DOHH2 (cell line): Measurements from ENCODE around the gene ORAI3.

Experiments
- CTCF ChIP-seq: fragments of 200-600 bp; sonication (generic); IDR thresholded peaks from one replicate; pipeline ENCODE4 v1.5.1; 2014; ENCODE audit warnings: antibody characterized with exemption, mild to moderate bottlenecking, low read depth, low read length; ENCODE audit not compliant: poor library complexity, severe bottlenecking
- EZH2phosphoT487 ChIP-seq: fragments of 200-600 bp; sonication (generic); IDR thresholded peaks from 2 replicates; pipeline ENCODE4 v1.6.1; 2017; ENCODE audit warnings: borderline replicate concordance, mild to moderate bottlenecking, antibody characterized with exemption, low read length, moderate library complexity, mixed read lengths

GRCh38 chr16:30995927-30996323 is 47.1 kb downstream of the ORAI3 start:
- TF ChIP-seq CTCF (no peak), EZH2phosphoT487 (no peak)
